Endothelial cell of umbilical vein (primary cell): ENCODE data around the gene C11orf58. TPM values are rescaled to one million over a fixed set of nuclear protein-coding genes. Genes with fewer than 3 reads are reported as not detected.

Experiments used
- BruUV-seq: library from RNA; stranded (reverse); fragments of 400-500 nt; replicated peaks from 2 replicates; lab custom pipeline; 2021; lab: Mats Ljungman, UMichigan
- CTCF ChIA-PET: fragments of 300-600, 350-600 bp; sonication (Branson Sonifier 250); formaldehyde crosslinking; loops from one replicate; lab custom pipeline; 2021; ENCODE audit warnings: antibody characterized with exemption, inconsistent platforms; lab: Charles Lee
- POLR2A ChIA-PET: fragments of 300-600, 350-600 bp; sonication (Branson Sonifier 250); formaldehyde crosslinking; loops from one replicate; lab custom pipeline; 2021; ENCODE audit warnings: antibody characterized with exemption, inconsistent platforms; lab: Charles Lee
- DNase-seq: peaks from one replicate; pipeline ENCODE4 v3.0.0-alpha.2; 2011; ENCODE audit warnings: low read depth, low spot score
- FAIRE-seq: peaks from 2 replicates; lab custom pipeline; 2011; peaks lifted over from hg19 to GRCh38; lab: Jason Lieb, UNC
- H2AFZ ChIP-seq: 2 replicates; pipeline ENCODE4 v1.6.0; 2012; ENCODE audit warnings: low read depth, low read length, control low read depth, inconsistent platforms
- H3K27ac ChIP-seq: 2 replicates; pipeline ENCODE4 v1.5.1; 2011; ENCODE audit warnings: low read depth, mild to moderate bottlenecking, control low read depth, low read length, moderate library complexity; ENCODE audit not compliant: insufficient read depth
- H3K27me3 ChIP-seq, 2 experiments: 2 replicates each; pipeline versions ENCODE4 v1.6.0 to v1.6.1; 2011; ENCODE audit warnings: low read length in 2 of 2, mixed read lengths in 1 of 2; ENCODE audit not compliant: control insufficient read depth in 2 of 2, insufficient read depth in 2 of 2
- H3K36me3 ChIP-seq, 2 experiments: 2 replicates in 1 of 2; 3 replicates in 1 of 2; pipeline ENCODE4 v1.5.1; 2011; ENCODE audit warnings: low read length in 2 of 2, mild to moderate bottlenecking in 1 of 2, moderate library complexity in 1 of 2; ENCODE audit not compliant: control insufficient read depth in 2 of 2, insufficient read depth in 2 of 2; ENCODE audit errors: extremely low read depth in 1 of 2
- H3K4me1 ChIP-seq: 3 replicates; pipeline ENCODE4 v1.5.1; 2011; ENCODE audit warnings: mild to moderate bottlenecking, low read length; ENCODE audit not compliant: control insufficient read depth, insufficient read depth; ENCODE audit errors: extremely low read depth
- H3K4me2 ChIP-seq: 2 replicates; pipeline ENCODE4 v1.6.1; 2011; ENCODE audit warnings: low read length, control low read depth, mixed read lengths; ENCODE audit not compliant: insufficient read depth
- H3K4me3 ChIP-seq, 3 experiments: fragments of 200-600 bp in 1 of 3; sonication (generic), shearing (Covaris generic) in 1 of 3; replicated peaks in 1 of 3; 2 replicates each; pipeline ENCODE4 v1.5.1; 2011 to 2016; ENCODE audit warnings: control low read depth in 3 of 3, low read length in 3 of 3, mild to moderate bottlenecking in 2 of 3, inconsistent platforms in 1 of 3, low read depth in 1 of 3, moderate library complexity in 1 of 3; ENCODE audit not compliant: insufficient read depth in 1 of 3
- H3K79me2 ChIP-seq: 2 replicates; pipeline ENCODE4 v1.6.0; 2012; ENCODE audit warnings: low read length, inconsistent platforms; ENCODE audit not compliant: control insufficient read depth, insufficient read depth
- H3K9ac ChIP-seq: replicated peaks from 2 replicates; pipeline ENCODE3; 2011; ENCODE audit warnings: low read length, control low read depth; ENCODE audit not compliant: insufficient read depth; ENCODE audit errors: extremely low read depth
- H3K9me1 ChIP-seq: replicated peaks from 3 replicates; pipeline ENCODE4 v1.6.0; 2011; ENCODE audit warnings: mild to moderate bottlenecking, low read length; ENCODE audit not compliant: control insufficient read depth, insufficient read depth; ENCODE audit errors: extremely low read depth
- H3K9me3 ChIP-seq: replicated peaks from 2 replicates; pipeline ENCODE4 v1.5.1; 2012; ENCODE audit warnings: low read length, inconsistent platforms; ENCODE audit not compliant: control insufficient read depth, insufficient read depth
- H4K20me1 ChIP-seq: replicated peaks from 2 replicates; pipeline ENCODE3; 2011; ENCODE audit warnings: mild to moderate bottlenecking, low read length; ENCODE audit not compliant: control insufficient read depth, insufficient read depth; ENCODE audit errors: extremely low read depth
- CTCF ChIP-seq, 2 donors: IDR thresholded peaks; 1 replicate in 1 of 2; 2 replicates in 1 of 2; pipeline ENCODE4 v1.5.1; 2011; ENCODE audit warnings: low read length in 2 of 2, mild to moderate bottlenecking in 2 of 2, moderate library complexity in 2 of 2, control low read depth in 1 of 2, inconsistent platforms in 1 of 2, low read depth in 1 of 2; ENCODE audit not compliant: insufficient read depth in 1 of 2; ENCODE audit errors: extremely low read depth in 1 of 2
- FOS ChIP-seq: IDR thresholded peaks from 2 replicates; pipeline ENCODE4 v1.6.1; 2011; ENCODE audit warnings: mild to moderate bottlenecking, low read length, moderate library complexity, borderline replicate concordance; ENCODE audit not compliant: insufficient read depth
- JUN ChIP-seq: IDR thresholded peaks from 2 replicates; pipeline ENCODE4 v1.6.1; 2011; ENCODE audit warnings: borderline replicate concordance, low read depth; ENCODE audit not compliant: insufficient read length, insufficient read depth
- MYC ChIP-seq: IDR thresholded peaks from one replicate; pipeline ENCODE4 v1.6.1; 2011; ENCODE audit warnings: mild to moderate bottlenecking, low read depth, low read length
- POLR2A ChIP-seq: IDR thresholded peaks from 2 replicates; pipeline ENCODE4 v1.6.1; 2012; ENCODE audit warnings: low read depth, mild to moderate bottlenecking, control low read depth, low read length
- POLR2AphosphoS5 ChIP-seq: IDR thresholded peaks from 2 replicates; pipeline ENCODE4 v1.6.1; 2012; ENCODE audit warnings: low read depth, mild to moderate bottlenecking, control low read depth, low read length, moderate library complexity; ENCODE audit not compliant: insufficient read depth
- dilution Hi-C: fragments of 300-500 bp; cut with MboI; formaldehyde crosslinking; loops from one replicate; pipeline ENCODE4 v1.15.0; 2019; ENCODE audit warnings: low sequenced_read_pairs; ENCODE audit not compliant: extremely low pct_ligation_motif_present
- intact Hi-C: fragments of 100-400 bp; cut with micrococcal nuclease; formaldehyde crosslinking; loops from one replicate; pipeline ENCODE4 v1.10.0; 2022
- polyA plus RNA-seq, 4 experiments: library from polyadenylated mRNA; depleted of rRNA in 3 of 4; stranded (reverse) in 3 of 4; unstranded in 1 of 4; fragments of >200 nt; gene quantifications; 2 replicates each; pipeline versions ENCODE4 v1.2.1 to v1.2.3, GENCODE V29; 2011 to 2012; ENCODE audit warnings: missing spikeins in 1 of 4
- total RNA-seq: library from RNA; stranded (reverse); gene quantifications from 2 replicates; pipeline ENCODE4 v1.2.3, GENCODE V29; 2021

C11orf58 gene
- total and polyA plus RNA-seq, 2 donors (not counting 3 experiments of a cell fraction or from before 2014, with no cell fraction given), result 88.4 to 150 TPM

DNA sequence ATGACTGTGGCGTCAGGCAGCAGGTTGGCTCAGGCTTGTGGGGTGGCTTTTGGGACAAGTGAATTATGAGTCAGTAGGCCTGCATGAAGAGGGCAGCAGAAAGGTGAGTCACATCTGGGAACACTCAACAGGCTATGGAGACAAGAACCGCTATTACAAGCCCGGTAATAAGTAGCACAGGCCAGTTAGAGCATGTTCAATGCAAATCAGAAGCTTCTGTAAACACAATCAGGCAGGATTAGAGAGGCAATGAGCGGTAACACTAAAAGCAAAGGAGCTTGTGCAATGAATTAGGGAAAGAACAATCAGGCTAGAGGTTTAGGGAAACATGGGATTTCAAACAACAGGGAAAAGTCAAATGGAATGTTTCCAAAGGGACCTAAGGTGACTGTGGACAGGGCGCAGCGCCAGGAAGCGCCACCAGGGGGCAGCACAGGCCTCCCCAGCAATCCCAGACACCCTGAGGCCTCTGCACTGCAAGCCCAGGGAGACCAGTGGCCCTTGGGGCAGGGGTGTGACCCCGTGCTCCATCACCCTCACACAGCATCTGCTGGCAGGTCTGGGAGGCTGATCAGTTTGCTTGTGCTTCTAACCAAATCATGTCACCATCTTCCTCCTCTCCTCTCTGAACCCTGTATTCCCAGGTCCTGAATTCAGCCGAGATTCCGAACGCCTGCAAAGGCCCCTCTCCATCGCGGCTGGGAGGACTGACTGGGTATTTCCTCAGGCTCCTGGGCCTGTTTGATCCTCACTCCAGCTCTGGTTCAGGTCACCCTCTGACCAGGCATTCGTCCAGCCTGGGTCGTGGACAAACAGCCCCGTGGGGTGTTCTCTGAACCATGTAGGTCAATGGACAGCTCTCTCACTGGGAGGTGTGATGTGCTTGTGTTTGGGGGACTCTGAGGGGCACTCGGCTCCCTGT is 50.0 kb downstream of the C11orf58 start:
- Histone ChIP-seq H3K4me1 (peaks cover 70% of the 10 kb centered on the region), H4K20me1 (no peaks in the 10 kb centered on the region), H2AFZ (no peak overlapping the region), H3K9me1 (no peaks in the 10 kb centered on the region), H3K27ac (peak overlapping the region; percentile 42), H3K79me2 (no peaks in the 10 kb centered on the region), H3K9ac (no peak overlapping the region), H3K9me3 (no peaks in the 10 kb centered on the region), H3K36me3 (no peaks in the 10 kb centered on the region), H3K4me3 (no peak overlapping the region), H3K27me3 (no peaks in the 10 kb centered on the region), H3K4me2 (peak overlapping the region; percentile 59)
- no TSS peak for BruUV-seq
- no peak for TF ChIP-seq MYC
- TF ChIP-seq JUN, result peak; percentile 47
- TF ChIP-seq POLR2A, result no peak
- TF ChIP-seq FOS, result peak; percentile 75
- TF ChIP-seq CTCF (IDR thresholded peaks at IDR 0.05; ENCODE audit: extremely low read depth in 1 of 2, insufficient read depth in 1 of 2, low read depth in 1 of 2, low read length in 2 of 2), result peak; percentile 99
- peak; percentile 16 for TF ChIP-seq POLR2AphosphoS5
- ChIA-PET POLR2A (interaction anchor here (0.6 kb wide), 1 partner anchor 418 kb away, joined by 7 read pairs; no protein-coding TSS in a partner anchor), CTCF (interaction anchor here (0.5 to 6.2 kb wide), 10 partner anchors 12 to 422 kb away, joined by 3 to 159 read pairs (median 5); no protein-coding TSS in a partner anchor)
- FAIRE-seq (peak; percentile 92), DNase-seq (peak; percentile 81)
- dilution Hi-C loops, result no loop called here
- intact Hi-C loops, result loop anchor here (1.0 to 10.0 kb wide), 7 partner anchors 32 to 596 kb away; partner anchors contain the start of genes KCNJ11 and RPS13
